GM20000 (cell line): ENCODE data around the gene INHBA.

ENCODE experiments used
- DNase-seq: peaks from one replicate; pipeline ENCODE4 v3.0.0; 2012; ENCODE audit warnings: low spot score
- TF ChIP-seq, protein P1 (sequence below): IDR thresholded peaks from 2 replicates; pipeline ENCODE4 v1.5.1; 2012; ENCODE audit warnings: mild to moderate bottlenecking, control low read depth; ENCODE audit errors: extremely low read depth, missing control alignments

The INHBA gene

DNA sequence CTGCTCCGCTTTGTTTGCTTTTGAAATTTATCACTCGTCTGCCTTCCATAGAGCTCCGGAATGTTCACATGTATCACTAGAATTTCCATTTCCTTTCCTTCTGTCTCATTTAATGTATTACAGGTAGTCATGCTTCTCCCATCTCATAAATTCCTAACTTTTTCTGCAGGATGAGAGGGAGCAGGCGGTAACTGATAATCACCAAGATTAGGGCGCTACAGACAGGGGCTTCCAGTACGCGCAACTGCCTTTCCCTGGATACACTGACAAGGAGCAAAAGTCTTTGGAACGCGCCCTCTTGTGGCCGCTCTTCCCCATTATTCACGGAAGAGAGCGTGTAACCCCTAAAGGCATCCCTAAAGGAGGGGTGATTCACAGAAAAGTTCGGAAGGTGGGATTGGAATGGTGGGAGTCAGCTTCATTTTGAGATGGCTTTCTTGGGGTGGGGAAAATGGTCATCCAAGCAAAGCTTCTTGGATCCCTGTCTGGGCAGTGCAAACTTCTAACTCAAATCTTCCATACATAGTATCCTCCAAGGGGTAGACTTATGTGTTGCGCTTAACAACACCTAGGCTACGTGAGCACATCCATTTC is 6.5 kb downstream of the INHBA start:
- TF ChIP-seq, protein P1, sequence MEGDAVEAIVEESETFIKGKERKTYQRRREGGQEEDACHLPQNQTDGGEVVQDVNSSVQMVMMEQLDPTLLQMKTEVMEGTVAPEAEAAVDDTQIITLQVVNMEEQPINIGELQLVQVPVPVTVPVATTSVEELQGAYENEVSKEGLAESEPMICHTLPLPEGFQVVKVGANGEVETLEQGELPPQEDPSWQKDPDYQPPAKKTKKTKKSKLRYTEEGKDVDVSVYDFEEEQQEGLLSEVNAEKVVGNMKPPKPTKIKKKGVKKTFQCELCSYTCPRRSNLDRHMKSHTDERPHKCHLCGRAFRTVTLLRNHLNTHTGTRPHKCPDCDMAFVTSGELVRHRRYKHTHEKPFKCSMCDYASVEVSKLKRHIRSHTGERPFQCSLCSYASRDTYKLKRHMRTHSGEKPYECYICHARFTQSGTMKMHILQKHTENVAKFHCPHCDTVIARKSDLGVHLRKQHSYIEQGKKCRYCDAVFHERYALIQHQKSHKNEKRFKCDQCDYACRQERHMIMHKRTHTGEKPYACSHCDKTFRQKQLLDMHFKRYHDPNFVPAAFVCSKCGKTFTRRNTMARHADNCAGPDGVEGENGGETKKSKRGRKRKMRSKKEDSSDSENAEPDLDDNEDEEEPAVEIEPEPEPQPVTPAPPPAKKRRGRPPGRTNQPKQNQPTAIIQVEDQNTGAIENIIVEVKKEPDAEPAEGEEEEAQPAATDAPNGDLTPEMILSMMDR: peak; percentile 65
- peak; percentile 41 for DNase-seq

GRCh38 chr7:41695661-41696322 is 7.1 kb downstream of the INHBA start:
- DNase-seq: no peak
- TF ChIP-seq, protein P1: no peak

DNA sequence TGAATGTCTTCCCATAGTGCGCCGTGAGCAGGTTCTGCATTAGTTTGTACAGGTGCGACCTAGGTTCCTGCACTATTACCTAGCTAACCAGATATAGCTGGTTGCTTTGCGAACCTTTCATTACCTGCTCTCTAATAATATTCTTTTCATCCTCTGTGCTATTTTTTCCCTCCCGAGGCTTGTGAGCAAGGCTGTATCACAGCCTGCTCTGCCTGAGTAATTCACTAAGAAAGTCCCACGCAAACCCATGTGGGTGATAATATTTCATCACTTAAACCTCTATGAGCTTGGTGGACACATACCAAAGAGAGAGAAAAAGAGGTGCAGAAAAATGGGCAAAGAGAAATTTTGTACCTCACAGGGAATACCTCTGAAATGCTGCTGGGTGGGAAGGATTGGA is 8.4 kb downstream of the INHBA start:
- TF ChIP-seq, protein P1: no peak
- DNase-seq: no peak

GRCh38 chr7:41693150-41693997 is 9.5 kb downstream of the INHBA start:
- no peak for DNase-seq
- TF ChIP-seq, protein P1: no peak

DNA sequence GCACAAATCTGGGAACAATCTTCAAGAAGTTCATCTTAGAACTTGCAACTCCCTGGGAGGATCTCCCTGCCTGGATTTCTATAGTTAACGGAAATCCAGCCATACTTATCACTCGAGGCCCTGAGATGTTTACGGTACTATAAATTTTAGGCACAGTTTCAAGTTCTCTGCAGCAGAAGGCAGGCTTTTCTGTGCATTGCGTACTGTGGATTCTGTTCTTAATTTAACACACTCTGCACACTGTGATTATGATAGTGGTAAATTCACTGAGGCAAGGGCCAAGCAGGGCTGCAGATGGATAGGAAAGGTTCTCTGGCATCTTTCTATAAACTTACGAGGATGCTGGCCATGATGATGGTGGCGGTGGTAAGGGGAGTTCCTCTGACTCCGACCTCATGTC is 10.6 kb downstream of the INHBA start:
- no peak for DNase-seq
- TF ChIP-seq, protein P1: no peak

- TF ChIP-seq, protein P1: no peak
- no peak for DNase-seq
Observed at GRCh38 chr7:41691286-41692190, 11.4 kb downstream of the INHBA start.
